Activated CD4-positive, alpha-beta T cell treated with anti-CD3 and anti-CD28 coated beads for 36 hours (primary cell): Measurements from ENCODE around the gene GRHL3. TPM values are rescaled to one million over a fixed set of nuclear protein-coding genes. Genes with fewer than 3 reads are reported as not detected.

Experiments used
- ATAC-seq: fragments of 200-7000 bp; cut with Tn5 transposase; one replicate; pipeline ENCODE4 v1.10.0; 2021; ENCODE audit warnings: mild to moderate bottlenecking, moderate library complexity
- CTCF ChIA-PET: fragments of 350-600 bp; sonication (Branson Sonifier 250); formaldehyde crosslinking; loops from one replicate; lab custom pipeline; 2021; ENCODE audit warnings: antibody characterized with exemption; lab: Charles Lee
- POLR2A ChIA-PET: fragments of 350-600 bp; sonication (Branson Sonifier 250); formaldehyde crosslinking; loops from one replicate; lab custom pipeline; 2021; ENCODE audit warnings: antibody characterized with exemption, inconsistent platforms; lab: Charles Lee
- DNase-seq: peaks from one replicate; pipeline ENCODE4 v3.0.0-alpha.2; 2020
- H3K27ac Mint-ChIP-seq: one replicate; pipeline ENCODE4 v1.8.0; 2021; ENCODE audit warnings: mixed read lengths
- H3K27me3 Mint-ChIP-seq: one replicate; pipeline ENCODE4 v1.8.0; 2021; ENCODE audit warnings: mixed read lengths
- H3K36me3 Mint-ChIP-seq: one replicate; pipeline ENCODE4 v1.8.0; 2021; ENCODE audit warnings: low read depth, mixed read lengths
- H3K4me1 Mint-ChIP-seq: one replicate; pipeline ENCODE4 v1.8.0; 2021; ENCODE audit warnings: mixed read lengths
- H3K4me3 Mint-ChIP-seq: one replicate; pipeline ENCODE4 v1.8.0; 2021; ENCODE audit warnings: mild to moderate bottlenecking, moderate library complexity, mixed read lengths
- H3K9me3 Mint-ChIP-seq: one replicate; pipeline ENCODE4 v1.8.0; 2021; ENCODE audit warnings: low read depth, mixed read lengths
- intact Hi-C, 2 experiments: fragments of 100-400 bp; cut with DNase I in 1 of 2; cut with micrococcal nuclease in 1 of 2; formaldehyde crosslinking; loops; one replicate each; pipeline versions ENCODE4 v1.14.2 to v1.15.1; 2022 to 2024; cut with DNase I, micrococcal nuclease
- total RNA-seq, 2 experiments: library from RNA; stranded (reverse); gene quantifications; one replicate each; pipeline ENCODE4 v1.2.3, GENCODE V29; 2021

Gene GRHL3
- total RNA-seq, 2 experiments from 2014 or later, result not detected

DNA sequence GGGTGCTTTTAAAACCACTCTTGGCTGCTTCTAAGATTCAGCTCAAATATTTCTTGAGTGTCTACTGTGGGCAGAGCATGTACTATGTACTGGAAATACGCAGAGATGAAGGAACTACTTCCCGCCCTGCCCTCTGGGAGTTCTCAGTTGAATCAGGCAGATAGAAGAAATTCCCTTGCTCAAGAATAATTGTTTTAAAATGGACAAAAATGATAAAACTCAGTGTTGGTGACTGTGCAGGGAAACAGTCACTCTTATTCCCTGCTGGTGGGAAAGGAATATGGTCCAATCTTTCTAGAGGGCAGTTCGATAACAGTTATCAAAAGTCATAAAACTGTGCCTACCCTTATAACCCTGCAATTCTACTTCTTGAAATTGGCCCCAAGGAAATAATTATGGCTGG, 16.9 kb upstream of the GRHL3 start:
- peaks cover 29% of the 10 kb centered on the region for H3K27me3 Mint-ChIP-seq
- POLR2A ChIA-PET, result no interaction called here
- H3K27ac Mint-ChIP-seq, result no peak overlapping the region

DNA sequence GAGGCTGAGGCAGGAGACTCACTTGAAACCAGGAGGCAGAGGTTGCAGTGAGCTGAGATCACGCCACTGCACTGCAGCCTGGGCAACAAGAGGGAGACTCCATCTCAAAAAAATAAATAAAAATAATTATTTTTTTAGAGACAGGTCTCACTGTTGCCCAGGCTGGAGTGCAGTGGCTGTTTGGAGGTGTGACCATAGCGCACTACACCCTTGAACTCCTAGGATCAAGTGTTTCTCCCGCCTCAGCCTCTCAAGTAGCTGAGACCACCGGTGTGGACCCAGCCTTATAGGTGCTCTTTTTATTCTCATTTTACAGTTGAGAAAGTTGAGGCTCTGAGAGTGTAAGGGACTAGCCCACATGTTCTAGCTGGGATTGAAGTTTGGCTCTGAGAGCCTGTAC, 15.6 kb upstream of the GRHL3 start:
- POLR2A ChIA-PET, result no interaction called here
- Mint-ChIP-seq H3K36me3 (no peaks in the 10 kb centered on the region), H3K4me3 (no peak overlapping the region), H3K4me1 (no peaks in the 10 kb centered on the region), H3K27me3 (peaks cover 31% of the 10 kb centered on the region), H3K27ac (no peak overlapping the region), H3K9me3 (no peaks in the 10 kb centered on the region)
- intact Hi-C loops, result no loop called here
- no peak for DNase-seq
- CTCF ChIA-PET, result interaction anchor here (0.6 kb wide), 1 partner anchor 82 kb away, joined by 4 read pairs; no protein-coding TSS in a partner anchor
- no peak for ATAC-seq

More for the DNA sequence above, 16.9 kb upstream of the GRHL3 start:
- Mint-ChIP-seq H3K4me1 (no peaks in the 10 kb centered on the region), H3K4me3 (no peak overlapping the region), H3K36me3 (no peaks in the 10 kb centered on the region), H3K9me3 (no peaks in the 10 kb centered on the region)
- CTCF ChIA-PET, result interaction anchor here (1.1 to 1.5 kb wide), 4 partner anchors 17 to 104 kb away, joined by 3 to 9 read pairs (median 4); partner anchors contain the start of gene GRHL3
- DNase-seq, result no peak
- intact Hi-C loops, result no loop called here
- no peak for ATAC-seq

DNA sequence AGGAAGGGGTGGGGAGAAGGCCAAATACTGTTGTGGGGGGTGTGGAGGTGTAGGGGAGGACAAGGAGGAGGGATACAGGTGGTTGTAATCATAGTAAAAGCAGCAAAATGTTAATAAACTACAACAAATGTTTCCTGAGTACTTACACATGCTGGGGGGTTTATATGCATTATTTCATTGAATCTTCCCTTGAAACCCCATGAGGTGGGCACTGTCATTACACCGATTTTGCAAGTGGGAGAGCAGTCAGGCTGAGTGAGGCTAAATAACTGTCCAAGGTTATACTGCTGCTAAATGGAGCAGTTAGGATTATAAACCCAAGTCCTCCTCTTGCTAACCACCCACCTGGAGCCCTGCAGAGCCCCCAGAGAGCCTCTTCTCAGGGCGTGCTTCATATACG, 14.4 kb upstream of the GRHL3 start:
- no peak overlapping the region for H3K27ac Mint-ChIP-seq
- CTCF ChIA-PET, result interaction anchor here (0.7 to 0.9 kb wide), 3 partner anchors 9 to 106 kb away, joined by 3 read pairs; no protein-coding TSS in a partner anchor

DNA sequence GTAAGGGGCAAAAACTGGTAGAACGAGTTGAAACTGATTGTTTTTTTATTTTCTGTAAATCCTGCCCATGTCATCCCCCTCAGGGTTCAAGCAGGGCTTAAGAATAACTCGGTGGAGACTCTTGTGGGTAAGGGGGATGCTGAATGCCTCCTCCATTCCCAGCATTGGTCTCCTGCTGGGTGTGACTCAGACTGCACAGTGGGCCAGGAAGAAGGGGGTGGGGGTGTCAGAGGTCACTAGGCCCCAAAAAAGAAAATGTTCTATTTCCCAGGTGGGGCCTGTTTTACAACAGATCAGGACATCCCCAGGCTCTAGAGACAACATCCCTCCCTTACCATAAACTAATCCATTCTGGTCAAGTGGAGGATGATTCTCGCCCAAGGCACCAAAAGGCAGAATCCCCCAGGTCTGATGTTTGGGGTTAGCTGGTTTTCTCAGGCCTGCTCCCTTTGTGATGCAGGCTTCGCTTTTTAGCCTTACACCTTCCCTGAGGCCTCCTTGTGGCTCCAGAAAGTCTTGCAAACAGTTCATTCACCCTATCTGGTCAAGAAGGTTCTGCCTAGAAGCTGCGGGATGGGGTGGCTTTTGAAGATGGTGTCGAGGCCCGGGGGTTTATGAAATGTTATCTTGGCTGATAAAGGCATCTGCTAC, 10.7 kb upstream of the GRHL3 start:
- Mint-ChIP-seq H3K27ac (no peak overlapping the region), H3K27me3 (peaks cover 21% of the 10 kb centered on the region), H3K4me1 (peaks cover 7% of the 10 kb centered on the region), H3K36me3 (no peaks in the 10 kb centered on the region), H3K4me3 (no peak overlapping the region), H3K9me3 (no peaks in the 10 kb centered on the region)
- POLR2A ChIA-PET, result no interaction called here
- ATAC-seq (no peak), DNase-seq (no peak)
- intact Hi-C loops, result loop anchor here in 1 of 2 experiments (1.0 kb wide), 1 partner anchor 57 kb away; no protein-coding TSS in a partner anchor
- CTCF ChIA-PET, result interaction anchor here (0.8 to 1.7 kb wide), 5 partner anchors 8 to 122 kb away, joined by 3 to 9 read pairs (median 3); no protein-coding TSS in a partner anchor

More for the DNA sequence above, 14.4 kb upstream of the GRHL3 start:
- H3K4me3 Mint-ChIP-seq, result no peak overlapping the region
- H3K27me3 Mint-ChIP-seq, result peaks cover 26% of the 10 kb centered on the region
- H3K9me3 Mint-ChIP-seq, result no peaks in the 10 kb centered on the region
- POLR2A ChIA-PET, result no interaction called here
- H3K36me3 Mint-ChIP-seq, result no peaks in the 10 kb centered on the region
- DNase-seq, result no peak
- peaks cover 4% of the 10 kb centered on the region for H3K4me1 Mint-ChIP-seq
- ATAC-seq, result no peak
- intact Hi-C loops, result no loop called here

DNA sequence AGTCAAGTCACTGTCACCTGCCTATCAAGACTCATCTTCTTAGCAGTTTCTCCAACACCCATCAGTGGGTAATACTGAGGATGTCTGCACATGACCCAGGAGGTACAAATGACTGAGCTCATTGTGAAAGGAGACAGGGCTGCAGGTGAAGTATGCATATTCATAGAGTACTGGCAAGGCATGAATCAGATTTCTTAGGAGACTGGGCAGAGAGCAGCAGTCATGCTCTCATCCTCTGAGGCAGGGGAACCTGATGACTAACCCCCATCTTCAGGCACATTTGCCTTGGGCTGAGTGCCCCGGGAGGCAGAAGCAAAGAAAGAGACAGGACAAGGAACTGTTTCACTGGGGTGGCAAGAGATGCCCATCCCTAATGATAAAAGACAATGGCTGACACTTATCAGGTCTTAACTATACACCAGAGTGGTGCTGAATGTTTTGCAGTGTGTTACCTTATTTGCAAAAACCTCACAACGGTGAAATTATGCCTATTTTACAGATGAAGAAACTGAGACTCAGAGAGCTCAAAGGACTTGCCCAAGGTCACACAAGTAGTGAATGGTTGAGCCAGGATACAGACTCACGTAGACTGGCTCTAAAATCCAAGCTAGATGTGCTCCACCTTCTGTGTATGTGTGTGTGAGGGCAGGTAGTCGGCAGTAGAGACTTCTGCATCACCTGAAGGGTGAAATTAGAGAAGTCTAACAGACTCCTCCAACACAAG, 9.2 kb upstream of the GRHL3 start:
- Mint-ChIP-seq H3K27ac (no peak overlapping the region), H3K36me3 (no peaks in the 10 kb centered on the region), H3K4me1 (peaks cover 7% of the 10 kb centered on the region), H3K27me3 (peaks cover 19% of the 10 kb centered on the region), H3K4me3 (no peak overlapping the region), H3K9me3 (no peaks in the 10 kb centered on the region)
- CTCF ChIA-PET, result interaction anchor here (0.6 to 1.7 kb wide), 10 partner anchors 9 to 148 kb away, joined by 3 to 9 read pairs (median 4); partner anchors contain the start of gene GRHL3
- intact Hi-C loops, result loop anchor here in 1 of 2 experiments (1.0 kb wide), 1 partner anchor 55 kb away; no protein-coding TSS in a partner anchor
- DNase-seq (peak; percentile 59), ATAC-seq (peak; percentile 99)
- POLR2A ChIA-PET, result no interaction called here

DNA sequence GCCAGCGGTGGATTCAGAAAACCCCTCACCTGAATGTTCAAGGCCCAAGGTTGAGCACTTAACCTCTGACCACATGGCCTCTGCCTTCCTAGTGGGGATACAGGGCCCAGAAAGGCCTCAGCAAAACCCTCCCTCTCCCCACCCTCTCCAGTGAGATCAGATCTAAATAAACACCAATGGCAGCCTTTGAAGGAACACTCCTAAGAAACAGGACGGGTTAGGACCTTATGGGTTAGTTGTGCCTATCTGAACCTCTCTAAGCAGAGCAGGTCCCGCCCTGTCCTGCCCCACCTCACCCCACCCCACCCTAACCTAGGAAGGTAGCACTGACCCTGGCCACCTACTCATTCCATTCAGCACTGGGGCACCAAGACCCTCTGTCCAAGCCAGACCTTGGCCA, 7.9 kb upstream of the GRHL3 start:
- intact Hi-C loops, result no loop called here
- no peak for ATAC-seq
- H3K9me3 Mint-ChIP-seq, result no peaks in the 10 kb centered on the region
- no peak overlapping the region for H3K27ac Mint-ChIP-seq
- H3K27me3 Mint-ChIP-seq, result peaks cover 20% of the 10 kb centered on the region
- DNase-seq, result no peak
- H3K36me3 Mint-ChIP-seq, result no peaks in the 10 kb centered on the region
- ChIA-PET POLR2A (no interaction called here), CTCF (no interaction called here)
- H3K4me3 Mint-ChIP-seq, result no peak overlapping the region
- H3K4me1 Mint-ChIP-seq, result peaks cover 7% of the 10 kb centered on the region

DNA sequence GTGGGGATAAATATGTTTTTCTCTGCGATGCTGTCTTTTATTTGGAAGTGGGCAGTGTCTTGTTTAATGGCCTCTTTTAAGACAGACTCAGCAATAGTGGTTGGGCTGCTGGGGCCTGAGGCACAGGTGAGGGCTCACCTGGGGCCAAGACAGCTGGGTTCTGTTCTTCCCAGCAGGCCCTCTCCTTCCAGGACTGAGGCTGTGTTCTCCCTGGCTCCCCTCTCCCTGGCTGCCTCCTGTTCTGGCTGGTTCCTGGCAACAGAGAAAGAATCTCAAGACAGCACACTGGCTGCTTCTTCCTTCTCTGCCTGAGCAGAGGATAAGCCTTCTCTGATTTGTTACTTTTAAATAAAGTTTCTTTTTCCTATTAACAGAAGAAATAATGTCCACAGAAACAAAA, 7.4 kb upstream of the GRHL3 start:
- CTCF ChIA-PET, result interaction anchor here (0.6 kb wide), 1 partner anchor 1048 kb away, joined by 3 read pairs; no protein-coding TSS in a partner anchor
- H3K9me3 Mint-ChIP-seq, result no peaks in the 10 kb centered on the region
- intact Hi-C loops, result no loop called here
- DNase-seq (no peak), ATAC-seq (no peak)
- no peaks in the 10 kb centered on the region for H3K36me3 Mint-ChIP-seq
- POLR2A ChIA-PET, result no interaction called here
- H3K4me3 Mint-ChIP-seq, result no peak overlapping the region
- peaks cover 7% of the 10 kb centered on the region for H3K4me1 Mint-ChIP-seq
- peaks cover 21% of the 10 kb centered on the region for H3K27me3 Mint-ChIP-seq
- no peak overlapping the region for H3K27ac Mint-ChIP-seq

DNA sequence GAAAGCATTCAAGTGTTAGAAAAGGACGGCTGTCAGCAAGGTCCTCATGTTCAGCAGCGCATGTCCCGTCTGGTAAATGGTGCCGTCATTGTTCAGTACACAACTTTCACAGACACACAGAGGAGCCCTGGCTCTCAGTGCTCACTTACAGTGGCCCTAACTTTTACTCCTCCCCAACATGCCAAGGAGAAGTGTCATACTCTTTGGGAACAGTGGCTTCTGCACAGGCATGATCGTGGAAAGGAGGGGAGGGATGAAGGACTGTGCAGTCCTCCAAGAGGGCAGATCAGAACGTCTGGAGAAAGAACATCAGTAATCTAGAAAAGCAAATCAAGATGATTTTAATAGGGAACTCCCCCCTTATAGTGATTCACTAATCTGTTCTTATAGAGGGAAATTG, 3.8 kb upstream of the GRHL3 start:
- intact Hi-C loops, result no loop called here
- DNase-seq (no peak), ATAC-seq (no peak)
- Mint-ChIP-seq H3K27me3 (peaks cover 35% of the 10 kb centered on the region), H3K4me1 (peaks cover 20% of the 10 kb centered on the region), H3K9me3 (no peaks in the 10 kb centered on the region), H3K27ac (no peak overlapping the region), H3K36me3 (no peaks in the 10 kb centered on the region), H3K4me3 (no peak overlapping the region)
- CTCF ChIA-PET, result interaction anchor here (0.8 kb wide), 1 partner anchor 116 kb away, joined by 3 read pairs; no protein-coding TSS in a partner anchor
- POLR2A ChIA-PET, result no interaction called here

DNA sequence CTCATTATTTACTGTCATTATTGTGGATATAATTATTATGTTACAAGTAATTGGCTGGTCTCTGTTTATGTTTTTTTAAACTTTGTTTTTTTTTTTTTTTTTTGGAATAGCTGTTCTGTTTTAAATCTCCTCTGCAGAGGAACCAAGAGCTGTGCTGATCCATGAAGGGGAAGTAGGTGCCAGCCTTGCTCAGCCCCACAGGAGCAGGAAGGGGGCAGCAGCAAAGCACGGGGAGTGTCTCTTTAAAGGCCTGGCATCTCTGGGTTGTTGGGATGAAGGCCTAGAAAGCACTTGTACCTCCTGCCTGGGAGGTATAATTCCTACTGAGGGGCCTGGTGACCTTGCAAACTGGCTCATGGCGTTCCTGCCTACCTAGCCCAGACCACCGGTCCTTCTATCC, 2.5 kb upstream of the GRHL3 start:
- no peak for ATAC-seq
- Mint-ChIP-seq H3K4me1 (peaks cover 32% of the 10 kb centered on the region), H3K27ac (no peak overlapping the region), H3K36me3 (no peaks in the 10 kb centered on the region), H3K4me3 (no peak overlapping the region), H3K27me3 (peaks cover 46% of the 10 kb centered on the region), H3K9me3 (no peaks in the 10 kb centered on the region)
- DNase-seq, result no peak
- POLR2A ChIA-PET, result no interaction called here
- intact Hi-C loops, result no loop called here
- CTCF ChIA-PET, result interaction anchor here (1.0 kb wide), 1 partner anchor 1259 kb away, joined by 3 read pairs; no protein-coding TSS in a partner anchor

DNA sequence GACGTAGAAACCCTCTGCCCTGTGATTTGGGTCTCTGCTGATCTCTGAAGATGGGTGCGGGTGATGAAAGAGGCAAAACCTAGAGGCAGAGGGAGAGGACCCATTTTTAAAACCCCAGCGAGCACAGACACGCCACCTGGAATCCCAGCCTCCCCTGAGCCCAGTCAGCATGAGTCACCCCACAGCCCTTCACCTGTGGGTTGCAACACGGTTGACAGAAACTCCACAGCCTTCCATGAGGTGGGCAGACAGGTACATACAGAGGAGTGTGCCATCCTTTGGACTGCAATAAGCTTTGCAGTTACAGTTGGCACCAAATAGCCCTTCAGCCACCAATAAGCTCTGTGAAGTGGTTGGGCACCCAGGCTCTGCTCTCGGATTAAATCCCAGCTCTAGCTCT, 2.1 kb upstream of the GRHL3 start:
- peaks cover 46% of the 10 kb centered on the region for H3K27me3 Mint-ChIP-seq
- CTCF ChIA-PET, result no interaction called here
- POLR2A ChIA-PET, result no interaction called here
- no peak for ATAC-seq
- no peak overlapping the region for H3K4me3 Mint-ChIP-seq
- H3K27ac Mint-ChIP-seq, result no peak overlapping the region
- no peak for DNase-seq
- H3K9me3 Mint-ChIP-seq, result no peaks in the 10 kb centered on the region
- intact Hi-C loops, result no loop called here
- peaks cover 32% of the 10 kb centered on the region for H3K4me1 Mint-ChIP-seq
- H3K36me3 Mint-ChIP-seq, result no peaks in the 10 kb centered on the region

DNA sequence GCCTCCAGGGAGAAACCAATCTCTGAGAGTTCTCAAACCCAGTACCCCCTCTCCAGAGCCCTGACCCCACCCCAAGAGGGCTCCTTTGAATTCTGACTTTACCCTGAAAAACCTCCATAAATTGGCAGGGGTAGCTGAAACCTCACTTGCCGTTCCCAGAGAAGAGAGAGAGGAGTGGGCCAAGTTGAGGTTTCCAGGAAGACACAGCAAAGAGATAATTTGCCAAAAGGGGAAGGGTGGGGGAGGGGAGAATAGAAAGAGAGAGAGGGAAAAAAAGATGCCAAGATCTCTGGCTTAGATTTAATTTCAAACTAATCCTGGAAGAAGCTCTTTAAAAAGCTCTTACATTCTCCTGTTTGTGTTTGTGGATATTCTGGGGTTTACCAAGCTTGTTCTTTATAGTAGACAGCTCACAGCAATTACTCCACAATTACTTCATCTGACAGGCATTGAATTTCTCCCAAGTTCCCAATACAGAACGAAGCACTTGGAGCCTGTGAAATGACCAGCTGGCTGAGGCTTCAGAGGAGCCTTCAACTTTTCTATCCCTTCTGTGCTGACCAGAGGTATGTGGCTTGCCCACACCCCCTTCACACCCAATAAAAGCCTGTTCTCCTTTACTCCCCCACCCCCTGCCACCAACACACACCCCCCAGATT, 1.1 kb upstream of the GRHL3 start:
- intact Hi-C loops, result no loop called here
- Mint-ChIP-seq H3K4me3 (no peak overlapping the region), H3K9me3 (no peaks in the 10 kb centered on the region), H3K4me1 (peaks cover 40% of the 10 kb centered on the region), H3K36me3 (no peaks in the 10 kb centered on the region), H3K27me3 (peaks cover 52% of the 10 kb centered on the region), H3K27ac (no peak overlapping the region)
- ChIA-PET POLR2A (interaction anchor here (0.5 kb wide), 2 partner anchors 109 to 381 kb away, joined by 3 to 6 read pairs; no protein-coding TSS in a partner anchor), CTCF (interaction anchor here (0.8 to 2.4 kb wide), 2 partner anchors 9 to 1910 kb away, joined by 3 to 5 read pairs; no protein-coding TSS in a partner anchor)
- DNase-seq (no peak), ATAC-seq (no peak)
